T47D (cell line): ENCODE results near the gene AANAT.

Experiments used
- DNase-seq, 2 experiments: peaks; one replicate each; pipeline versions ENCODE4 v3.0.0 to v3.0.0-alpha.2; 2011 to 2012; ENCODE audit warnings: low read depth in 1 of 2, low spot score in 1 of 2
- JUND ChIP-seq: IDR thresholded peaks from 2 replicates; pipeline ENCODE4 v1.6.1; 2012; ENCODE audit warnings: low read depth
- in situ Hi-C: cut with HindIII; loops from 2 replicates; pipeline ENCODE4 v1.10.0; 2016; ENCODE audit warnings: low sequenced_read_pairs, low pct_unique_long_range_greater_than_20kb

Gene AANAT

GRCh38 chr17:76474894-76475293 is 7.5 kb downstream of the AANAT start:
- TF ChIP-seq JUND, result no peak
- no peak for DNase-seq
- in situ Hi-C loops, result no loop called here

GRCh38 chr17:76475302-76475701 is 7.9 kb downstream of the AANAT start:
- TF ChIP-seq JUND, result no peak
- in situ Hi-C loops, result no loop called here
- DNase-seq, result no peak

GRCh38 chr17:76476736-76477135 is 9.3 kb downstream of the AANAT start:
- TF ChIP-seq JUND, result no peak
- no peak for DNase-seq
- in situ Hi-C loops, result no loop called here

GRCh38 chr17:76477576-76477975 is 10.2 kb downstream of the AANAT start:
- in situ Hi-C loops, result no loop called here

GRCh38 chr17:76478097-76478496 is 10.7 kb downstream of the AANAT start:
- in situ Hi-C loops, result no loop called here

More at GRCh38 chr17:76477576-76477975, 10.2 kb downstream of the AANAT start:
- no peak for TF ChIP-seq JUND
- no peak for DNase-seq

GRCh38 chr17:76478730-76479514 is 11.5 kb downstream of the AANAT start:
- DNase-seq, result no peak
- no peak for TF ChIP-seq JUND
- in situ Hi-C loops, result no loop called here

More at GRCh38 chr17:76478097-76478496, 10.7 kb downstream of the AANAT start:
- no peak for DNase-seq
- TF ChIP-seq JUND, result no peak

- in situ Hi-C loops, result no loop called here
- DNase-seq, result no peak
- TF ChIP-seq JUND, result no peak
Observed at GRCh38 chr17:76479515-76480060, 12.2 kb downstream of the AANAT start.

- no peak for TF ChIP-seq JUND
- DNase-seq, result no peak
- in situ Hi-C loops, result no loop called here
Observed at GRCh38 chr17:76480632-76481031, 13.2 kb downstream of the AANAT start.

- TF ChIP-seq JUND, result no peak
- in situ Hi-C loops, result no loop called here
- no peak for DNase-seq
Observed at GRCh38 chr17:76481071-76481655, 13.8 kb downstream of the AANAT start.

GRCh38 chr17:76484228-76484725 is 16.9 kb downstream of the AANAT start:
- no peak for TF ChIP-seq JUND
- no peak for DNase-seq
- in situ Hi-C loops, result no loop called here

- DNase-seq, result no peak
- no peak for TF ChIP-seq JUND
- in situ Hi-C loops, result no loop called here
Observed at GRCh38 chr17:76485569-76485968, 18.2 kb downstream of the AANAT start.

GRCh38 chr17:76487451-76488192 is 20.2 kb downstream of the AANAT start:
- no peak for DNase-seq
- no peak for TF ChIP-seq JUND
- in situ Hi-C loops, result no loop called here
